ENCODE data around the gene DNAH9.

DNA sequence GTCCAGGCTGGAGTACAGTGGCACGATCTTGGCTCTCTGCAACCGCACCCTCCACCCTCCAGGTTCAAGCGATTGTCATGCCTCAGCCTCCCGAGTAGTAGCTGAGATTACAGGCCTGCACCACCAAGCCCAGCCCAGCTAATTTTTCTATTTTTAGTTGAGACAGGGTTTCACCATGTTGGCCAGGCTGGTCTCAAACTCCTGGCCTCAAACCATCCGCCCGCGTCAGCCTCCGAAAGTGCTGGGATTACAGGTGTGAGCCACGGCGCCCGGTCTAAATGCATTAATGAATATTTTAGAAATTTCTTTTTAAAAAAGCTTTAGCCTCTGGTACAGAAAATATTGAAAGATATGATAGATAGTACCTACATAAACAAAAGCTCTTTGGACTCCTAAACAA lies 95.0 kb downstream of the DNAH9 start:
- TF ChIP-seq, protein P1, sequence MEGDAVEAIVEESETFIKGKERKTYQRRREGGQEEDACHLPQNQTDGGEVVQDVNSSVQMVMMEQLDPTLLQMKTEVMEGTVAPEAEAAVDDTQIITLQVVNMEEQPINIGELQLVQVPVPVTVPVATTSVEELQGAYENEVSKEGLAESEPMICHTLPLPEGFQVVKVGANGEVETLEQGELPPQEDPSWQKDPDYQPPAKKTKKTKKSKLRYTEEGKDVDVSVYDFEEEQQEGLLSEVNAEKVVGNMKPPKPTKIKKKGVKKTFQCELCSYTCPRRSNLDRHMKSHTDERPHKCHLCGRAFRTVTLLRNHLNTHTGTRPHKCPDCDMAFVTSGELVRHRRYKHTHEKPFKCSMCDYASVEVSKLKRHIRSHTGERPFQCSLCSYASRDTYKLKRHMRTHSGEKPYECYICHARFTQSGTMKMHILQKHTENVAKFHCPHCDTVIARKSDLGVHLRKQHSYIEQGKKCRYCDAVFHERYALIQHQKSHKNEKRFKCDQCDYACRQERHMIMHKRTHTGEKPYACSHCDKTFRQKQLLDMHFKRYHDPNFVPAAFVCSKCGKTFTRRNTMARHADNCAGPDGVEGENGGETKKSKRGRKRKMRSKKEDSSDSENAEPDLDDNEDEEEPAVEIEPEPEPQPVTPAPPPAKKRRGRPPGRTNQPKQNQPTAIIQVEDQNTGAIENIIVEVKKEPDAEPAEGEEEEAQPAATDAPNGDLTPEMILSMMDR (IDR thresholded peaks at IDR 0.05; ENCODE audit: control extremely low read depth in 1 of 3, insufficient read depth in 1 of 3, low read depth in 1 of 3, low read length in 3 of 3): no peak
- TF ChIP-seq SIX5 (IDR thresholded peaks at IDR 0.05; ENCODE audit: low read depth, low read length): no peak
- TF ChIP-seq TEAD4 (IDR thresholded peaks at IDR 0.05; ENCODE audit: low read depth, low read length): no peak
- no peak for TF ChIP-seq BRCA1 (IDR thresholded peaks at IDR 0.05; ENCODE audit: low read depth, low read length)
- TF ChIP-seq EGR1 (IDR thresholded peaks at IDR 0.05; ENCODE audit: borderline replicate concordance, low read depth, low read length): no peak
- no peak for TF ChIP-seq RAD21 (IDR thresholded peaks at IDR 0.05 in 1 of 2, conservative IDR thresholded peaks at IDR 0.05 in 1 of 2; ENCODE audit: low read depth in 2 of 2, low read length in 2 of 2)
- TF ChIP-seq CREB1 (IDR thresholded peaks at IDR 0.05): no peak
- no peak for TF ChIP-seq SIRT6 (IDR thresholded peaks at IDR 0.05; ENCODE audit: low read length)
- TF ChIP-seq CBX8 (IDR thresholded peaks at IDR 0.05; ENCODE audit: borderline replicate concordance, low read depth, low read length): no peak
- no peak for TF ChIP-seq EP300 (IDR thresholded peaks at IDR 0.05; ENCODE audit: borderline replicate concordance in 1 of 2, low read depth in 2 of 2, low read length in 2 of 2)
- TF ChIP-seq TAF1 (IDR thresholded peaks at IDR 0.05; ENCODE audit: low read depth, low read length): no peak
- TF ChIP-seq SP1 (IDR thresholded peaks at IDR 0.05; ENCODE audit: low read depth, low read length): no peak

All from H1 (cell line).